Measurements from ENCODE around the gene ABO.
"Not testable (repeated sequence)": the region's sequence is repeated elsewhere in the genome, so short reads cannot be mapped to it uniquely, and the experiment has no call there.

ABO gene

DNA sequence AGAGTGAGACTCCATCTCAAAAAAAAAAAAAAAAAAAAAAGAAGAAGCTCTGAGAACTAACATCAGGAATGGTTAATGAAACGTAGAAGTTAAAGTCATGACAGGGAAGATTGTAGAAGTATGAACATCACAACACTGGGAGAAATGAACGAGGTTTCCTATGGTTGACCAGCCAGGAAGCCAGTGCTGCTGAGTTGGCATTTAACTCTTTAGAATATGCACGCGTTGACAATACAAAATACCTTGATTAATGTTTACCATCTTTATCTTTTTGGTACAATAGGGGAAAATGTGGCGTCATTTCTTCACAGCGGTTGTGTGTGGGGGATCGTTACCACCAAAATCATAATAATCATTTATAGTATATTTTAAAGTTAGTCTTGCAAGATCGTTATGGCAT lies 32.0 kb downstream of the ABO start:
- DNase-seq (ENCODE audit: low spot score) = no peak

DNA sequence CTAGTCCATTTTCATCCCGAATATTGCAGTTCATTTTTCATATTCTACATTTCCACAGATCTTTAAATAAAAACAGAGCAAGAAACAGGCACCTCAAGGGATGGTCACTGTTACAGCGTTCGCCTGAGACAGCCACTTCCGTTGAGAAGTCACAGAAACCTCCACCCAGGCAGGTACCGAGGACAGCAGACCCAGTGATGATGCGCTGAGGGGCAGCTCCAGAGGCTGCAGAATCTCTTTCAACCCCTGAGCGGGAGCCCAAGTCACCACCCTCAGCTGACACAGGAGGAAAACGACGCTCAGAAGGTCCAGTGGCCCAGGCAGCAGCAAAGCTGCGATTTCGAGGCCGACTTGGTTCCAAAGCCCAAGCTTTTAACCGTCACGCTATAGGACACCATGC lies 32.8 kb downstream of the ABO start:
- DNase-seq (ENCODE audit: low spot score) = no peak

DNA sequence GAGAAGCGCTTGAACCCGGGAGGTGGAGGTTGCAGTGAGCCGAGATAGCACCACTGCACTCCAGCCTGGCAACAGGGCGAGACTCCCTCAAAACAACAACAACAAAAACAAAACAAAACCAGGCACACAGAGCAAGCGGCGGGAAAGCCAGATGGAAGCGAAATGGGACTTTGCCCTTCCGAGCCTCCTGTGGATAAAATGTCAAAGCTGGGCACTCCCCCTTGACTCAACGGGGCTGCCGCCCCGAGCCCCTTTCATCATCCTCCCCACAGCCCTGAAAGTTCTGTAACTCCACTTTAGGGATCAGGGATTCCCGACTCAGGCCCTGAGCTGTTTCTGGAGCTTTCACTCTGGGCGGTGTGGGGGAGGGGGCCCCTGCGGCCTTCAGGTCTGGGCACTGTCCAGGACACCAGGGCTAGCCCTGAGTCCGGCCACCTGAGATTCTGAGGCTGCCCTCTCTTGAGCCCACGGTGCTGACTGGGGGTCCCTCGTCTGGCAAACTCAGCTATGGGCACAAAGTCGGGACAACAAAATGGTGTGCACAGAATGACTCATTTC lies 35.4 kb downstream of the ABO start:
- DNase-seq (ENCODE audit: low spot score) = no peak

DNA sequence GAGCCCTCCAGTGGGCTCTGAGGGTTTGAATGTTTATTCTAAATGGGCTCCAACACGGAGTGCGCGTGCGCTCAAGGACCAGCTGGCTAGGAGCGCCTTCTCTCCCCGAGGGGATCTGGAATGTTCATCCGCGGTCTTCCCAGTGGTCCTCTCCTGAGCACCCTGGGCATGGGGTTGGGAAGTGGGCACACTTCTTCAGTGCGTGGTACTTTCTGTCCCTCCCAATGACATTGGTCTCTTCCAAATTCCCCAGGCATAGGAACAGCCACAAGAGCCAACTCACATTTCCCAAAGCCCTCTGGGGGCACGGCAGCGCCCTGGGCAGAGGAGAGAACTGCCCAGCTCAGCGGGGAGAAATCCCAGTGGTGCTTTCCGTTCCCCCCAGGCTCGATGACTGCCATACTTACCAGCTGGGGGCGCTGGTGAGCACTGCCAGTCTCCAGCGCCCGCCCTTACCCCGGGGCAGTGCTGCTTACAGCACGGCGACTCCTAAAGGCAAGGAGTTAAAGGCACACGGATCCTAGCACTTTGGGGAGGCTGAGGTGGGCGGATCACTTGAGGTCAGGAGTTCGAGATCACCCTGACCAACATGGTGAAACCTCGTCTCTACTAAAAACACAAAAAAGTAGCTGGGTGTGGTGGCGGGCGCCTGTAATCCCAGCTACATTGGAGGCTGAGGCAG lies 36.0 kb downstream of the ABO start:
- peak; percentile 74 for DNase-seq (ENCODE audit: low spot score)

DNA sequence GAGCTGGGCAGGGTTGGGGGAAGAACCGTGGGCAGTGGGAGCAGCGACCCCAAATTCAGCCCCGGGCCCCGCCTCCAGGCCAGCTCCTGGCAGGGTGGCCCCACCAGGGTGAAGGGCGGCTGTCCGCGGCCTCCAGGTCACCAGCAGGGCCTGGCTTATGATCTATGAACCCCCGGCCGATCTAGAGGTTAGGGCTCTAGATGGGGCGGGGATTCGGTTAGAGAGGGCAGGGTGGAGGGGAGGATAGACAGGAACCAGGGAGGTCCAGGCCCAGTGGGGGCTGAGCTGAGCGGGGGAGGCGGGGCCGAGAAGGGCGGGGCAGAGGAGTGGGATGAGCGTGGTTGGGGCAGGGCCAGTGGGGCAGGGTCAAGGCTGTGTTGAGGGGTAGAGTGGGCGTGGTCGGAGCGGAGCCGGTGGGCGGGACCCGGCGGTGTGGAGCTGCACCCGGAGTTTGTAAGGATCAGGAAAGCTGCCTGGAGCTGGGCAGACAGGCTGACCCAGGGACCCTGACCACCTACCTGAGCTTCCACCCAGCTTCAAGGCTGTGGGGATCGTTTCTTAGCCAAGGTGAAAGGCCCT lies 36.6 kb downstream of the ABO start:
- no peak for DNase-seq (ENCODE audit: low spot score)

DNA sequence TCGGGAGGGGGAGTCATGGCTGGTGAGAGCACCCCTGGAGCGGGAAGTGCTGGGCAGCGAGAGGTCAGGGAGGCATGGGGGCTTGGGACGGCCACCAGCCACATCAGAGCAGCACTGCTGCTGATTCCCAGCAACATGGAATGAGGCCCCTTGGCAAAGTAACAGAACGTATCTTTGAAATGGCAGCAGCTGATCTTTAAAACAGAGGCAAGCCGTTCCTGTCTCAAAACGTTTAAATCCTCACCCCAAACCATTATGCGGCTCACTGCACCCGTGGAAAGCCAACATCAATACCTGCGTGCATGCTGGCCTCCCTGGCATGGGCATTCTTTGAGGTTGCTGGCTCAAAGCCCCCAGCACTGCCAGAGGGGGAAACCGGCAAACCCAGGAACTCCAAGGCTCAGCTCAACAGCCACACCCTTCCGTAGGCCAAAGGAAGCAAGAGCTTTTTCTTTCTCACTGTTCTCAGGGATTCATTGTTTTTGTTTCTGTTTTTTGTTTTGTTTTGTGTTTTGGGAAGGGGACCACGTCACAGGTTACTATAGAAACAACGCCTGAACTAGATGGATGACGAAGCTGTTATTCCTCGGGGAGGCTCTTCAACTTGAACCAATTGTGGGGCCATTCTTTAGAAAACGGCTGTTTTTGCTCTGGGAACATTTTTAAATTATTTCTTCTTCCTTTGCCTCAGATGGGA lies 37.8 kb downstream of the ABO start:
- DNase-seq (ENCODE audit: low spot score) = no peak

DNA sequence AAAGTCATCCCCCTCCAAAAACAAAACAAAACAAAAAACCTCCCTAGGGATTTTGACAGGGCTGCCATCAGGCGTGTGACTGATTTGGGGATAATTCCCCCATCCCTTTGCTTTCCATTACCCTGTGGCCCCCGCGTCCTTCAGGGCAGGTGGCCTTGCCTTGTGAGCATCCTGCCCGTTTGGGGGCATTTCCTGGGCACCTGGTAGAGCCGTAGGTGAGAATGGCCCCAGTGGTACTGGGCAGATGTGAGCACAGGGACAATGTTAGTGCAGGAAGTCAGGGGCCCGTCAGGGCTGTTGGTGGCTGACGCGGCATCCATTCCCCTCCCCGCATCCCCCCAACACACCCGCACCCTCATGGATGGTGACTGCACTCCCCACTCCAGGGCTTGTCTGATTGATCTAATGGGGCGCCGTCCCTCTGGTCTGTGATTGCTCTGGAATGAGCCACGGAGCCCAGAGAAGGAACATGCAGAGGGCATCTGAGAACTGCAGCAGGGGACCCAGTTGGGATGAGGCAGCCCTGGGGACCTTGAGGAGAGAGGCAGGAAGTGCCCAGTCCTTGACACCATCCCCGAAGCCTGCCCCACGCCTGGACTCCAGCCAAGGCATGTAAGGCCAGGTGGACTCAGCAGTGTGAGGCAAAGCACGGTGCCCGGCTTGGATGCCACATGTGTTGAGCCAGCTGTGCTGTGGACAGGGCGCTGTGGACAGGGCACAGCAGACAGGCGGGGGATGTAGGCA lies 38.5 kb downstream of the ABO start:
- not testable (repeated sequence) for DNase-seq (ENCODE audit: low spot score)

DNA sequence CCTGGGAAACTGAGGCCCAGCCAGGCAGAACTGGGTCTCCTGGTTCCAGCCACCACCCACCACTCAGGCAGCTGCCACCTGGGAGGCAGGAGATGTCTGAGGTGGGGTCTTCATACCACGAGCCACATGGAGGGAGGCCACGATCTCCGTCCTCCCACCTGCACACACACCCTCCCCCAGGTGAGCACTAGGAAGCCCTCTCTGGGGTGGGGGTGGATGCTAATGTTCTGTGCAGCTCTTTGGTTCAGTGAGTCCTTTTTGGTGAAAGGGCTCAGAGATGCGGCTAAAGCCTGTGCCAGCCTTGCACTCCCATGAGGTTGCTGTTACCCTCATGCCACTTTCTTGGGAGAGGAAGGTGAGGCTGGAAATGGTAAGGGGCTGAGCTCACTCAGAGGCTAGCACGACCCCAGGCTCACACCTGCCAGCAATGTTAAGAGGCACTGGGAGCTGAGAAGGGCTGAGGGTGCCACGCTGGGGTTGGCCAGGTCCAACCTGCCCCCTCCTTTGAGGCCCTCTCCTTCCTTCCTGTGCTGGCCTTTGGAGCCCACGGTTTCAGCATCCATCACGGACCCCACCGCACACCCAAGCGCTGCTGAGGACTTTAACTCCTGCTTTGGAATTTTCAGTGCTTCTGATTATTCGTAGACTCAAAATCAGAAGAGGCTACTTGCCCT lies 39.3 kb downstream of the ABO start:
- no peak for DNase-seq (ENCODE audit: low spot score)

DNA sequence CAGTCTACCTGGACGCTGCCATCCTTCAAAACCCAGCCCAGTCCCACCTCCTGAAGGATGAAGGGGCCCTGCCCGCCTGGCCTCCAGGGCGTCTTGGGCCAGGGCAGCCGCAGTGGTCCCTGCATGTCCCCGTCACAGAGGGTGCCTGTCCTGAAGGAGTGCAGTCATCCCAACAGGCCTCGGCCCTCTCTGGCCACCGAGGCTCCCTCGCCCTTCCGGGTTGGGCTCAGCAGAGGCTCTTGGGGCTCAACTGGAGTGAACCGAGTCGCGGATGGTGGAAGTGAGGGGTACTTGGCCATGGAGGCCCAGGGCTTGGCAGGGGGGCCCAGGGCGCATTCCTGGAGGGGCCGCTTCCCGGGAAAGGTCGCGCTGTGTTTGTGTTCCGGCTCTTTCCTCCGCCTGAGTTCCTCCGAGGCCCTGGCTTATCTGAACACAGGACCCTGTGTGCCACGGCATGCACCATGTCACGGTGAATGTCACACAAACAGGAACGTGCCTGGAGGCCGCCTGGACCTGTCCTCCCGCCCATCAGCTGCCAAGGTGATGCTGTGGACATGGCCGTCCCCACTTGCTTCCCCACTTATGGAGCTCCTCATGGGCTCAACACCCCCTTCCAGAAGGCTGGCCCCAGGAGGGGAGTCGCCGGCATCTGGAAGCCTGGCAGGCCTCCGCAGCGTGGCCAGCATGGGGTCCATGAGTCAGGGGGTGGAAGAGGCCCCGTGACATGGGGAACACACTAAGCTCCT lies 40.3 kb downstream of the ABO start:
- DNase-seq (ENCODE audit: low spot score) = no peak

DNA sequence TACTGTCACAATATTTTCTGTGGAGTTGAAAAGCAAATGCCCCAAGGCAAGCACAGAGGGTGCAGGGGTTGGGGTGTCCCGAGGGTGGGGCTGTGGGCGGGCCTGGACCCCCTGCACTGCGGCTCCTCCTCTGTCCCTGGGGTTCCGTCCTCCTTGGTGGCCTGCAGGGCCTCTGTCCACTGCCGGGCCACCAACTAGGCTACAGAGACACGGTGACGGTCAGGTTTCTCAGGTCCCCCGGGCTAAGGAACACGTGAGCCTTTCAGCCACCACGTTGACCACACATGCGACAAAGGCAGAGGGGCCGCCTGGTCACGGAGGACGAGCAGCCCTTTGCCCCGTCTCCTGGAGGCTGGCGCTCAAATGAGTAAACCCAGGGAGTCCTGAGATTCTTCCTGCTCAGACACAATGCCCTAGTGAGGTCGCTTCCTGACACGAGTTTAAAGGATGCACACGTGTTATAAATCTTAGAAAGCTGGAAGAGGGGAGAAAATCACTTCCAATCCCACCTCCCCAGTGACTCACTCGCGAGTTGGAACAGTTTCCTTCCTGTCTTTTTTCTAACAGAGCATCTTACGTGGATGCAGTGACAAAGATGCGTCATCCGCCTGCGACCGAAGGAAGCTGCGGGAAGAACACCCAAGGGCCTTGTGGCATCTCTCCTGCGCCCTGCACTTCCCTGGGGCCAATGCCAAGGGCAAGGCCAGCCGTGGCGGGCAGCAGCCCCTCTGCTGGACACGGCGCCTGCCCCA lies 41.1 kb downstream of the ABO start:
- DNase-seq (ENCODE audit: low spot score) = no peak

DNA sequence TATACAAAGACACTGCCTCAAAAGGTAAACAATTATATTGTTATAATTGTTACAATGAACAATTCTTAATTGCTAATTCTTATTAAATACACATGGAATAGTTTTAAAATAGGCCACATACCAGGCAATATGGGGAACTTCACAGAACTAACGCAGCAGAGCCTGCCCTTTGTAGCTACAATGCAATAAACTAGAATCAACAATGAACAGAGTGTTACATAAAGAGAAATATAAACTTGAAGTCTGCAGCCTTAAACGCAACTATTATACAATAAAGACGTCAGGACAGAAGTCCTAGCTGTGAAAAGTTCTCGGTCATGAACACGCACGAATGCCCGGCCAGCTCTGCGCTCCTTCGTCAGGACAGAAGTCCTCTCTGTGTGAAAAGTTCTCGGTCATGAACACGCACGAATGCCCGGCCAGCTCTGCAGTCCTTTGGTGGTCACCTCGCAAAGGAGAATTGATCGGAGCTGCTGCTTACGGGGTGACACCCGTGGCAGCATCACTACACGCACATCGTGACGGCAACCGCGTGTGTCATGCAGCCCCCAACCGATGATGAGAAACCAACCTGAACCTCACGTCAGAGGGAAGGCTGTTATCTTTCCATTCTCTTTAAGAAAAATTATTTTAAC lies 43.0 kb downstream of the ABO start:
- not testable (repeated sequence) for DNase-seq (ENCODE audit: low spot score)

DNA sequence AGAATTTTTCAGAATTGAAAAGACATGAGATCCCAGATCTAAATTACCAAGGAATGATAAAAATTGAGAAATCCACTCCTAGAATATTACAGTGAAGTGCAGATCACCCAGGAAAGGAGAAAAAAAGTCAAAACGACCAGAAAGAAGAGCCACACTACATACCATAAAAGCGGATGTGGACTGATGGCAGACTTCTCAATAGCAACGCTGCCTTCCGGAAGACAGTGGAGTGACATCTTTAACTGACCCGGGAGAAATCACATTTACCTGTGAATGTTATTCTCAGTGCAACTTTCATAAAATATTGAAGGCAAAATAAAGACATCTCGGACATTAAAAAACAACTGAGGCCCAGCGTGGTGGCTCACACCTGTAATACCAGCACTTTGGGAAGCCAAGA lies 44.5 kb downstream of the ABO start:
- DNase-seq (ENCODE audit: low spot score) = not testable (repeated sequence)

DNA sequence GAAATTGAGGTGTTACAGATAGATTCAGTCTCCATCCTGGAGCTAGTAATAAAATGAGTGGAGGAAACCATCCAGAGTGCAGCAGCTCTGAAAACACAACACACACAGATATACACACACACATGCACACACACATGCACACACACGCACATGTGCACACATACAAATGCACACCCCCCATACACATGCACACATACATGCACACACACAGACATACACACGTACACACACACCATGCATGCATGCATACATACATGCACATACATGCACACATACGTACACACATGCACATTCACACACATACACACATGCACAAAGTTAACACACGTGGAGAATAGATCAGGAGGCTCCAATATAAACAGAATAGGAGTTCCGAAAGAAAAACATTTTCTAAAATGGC lies 44.9 kb downstream of the ABO start:
- DNase-seq (ENCODE audit: low spot score) = no peak

DNA sequence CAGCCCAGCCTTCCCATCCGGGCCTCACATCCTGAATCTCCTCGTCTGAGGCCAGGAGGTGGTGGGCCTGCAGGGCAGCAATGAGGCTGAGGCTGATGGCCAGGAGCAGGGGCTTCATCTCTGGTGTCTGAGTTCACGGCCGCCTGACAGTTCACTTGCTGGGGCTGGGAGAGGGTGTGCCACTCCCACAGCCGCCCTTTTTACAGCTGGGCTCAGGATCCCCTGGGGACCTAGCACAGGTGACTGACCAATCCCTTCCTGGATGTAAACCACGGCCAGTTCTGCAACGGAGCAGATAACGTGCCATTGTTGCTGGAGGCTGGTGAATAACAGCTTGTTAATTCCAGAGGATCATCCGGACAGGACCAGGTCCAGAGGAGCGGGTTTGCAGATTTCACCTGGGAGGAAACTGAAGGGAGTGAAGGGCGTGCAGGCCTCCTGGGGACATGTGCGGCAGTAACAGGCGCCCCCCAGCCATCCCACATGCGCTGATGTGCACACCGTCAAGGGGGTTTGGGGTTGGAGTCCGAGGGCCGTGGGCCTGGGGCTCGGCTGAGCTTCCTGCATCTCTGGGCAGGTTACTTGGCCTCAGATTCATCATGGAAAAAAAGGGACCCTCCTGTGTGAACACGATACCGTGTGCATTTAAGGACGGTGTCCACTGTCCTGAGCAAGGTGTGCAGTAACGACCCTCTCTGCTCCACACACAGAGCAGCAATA lies 46.4 kb downstream of the ABO start:
- not testable (repeated sequence) for DNase-seq (ENCODE audit: low spot score)

DNA sequence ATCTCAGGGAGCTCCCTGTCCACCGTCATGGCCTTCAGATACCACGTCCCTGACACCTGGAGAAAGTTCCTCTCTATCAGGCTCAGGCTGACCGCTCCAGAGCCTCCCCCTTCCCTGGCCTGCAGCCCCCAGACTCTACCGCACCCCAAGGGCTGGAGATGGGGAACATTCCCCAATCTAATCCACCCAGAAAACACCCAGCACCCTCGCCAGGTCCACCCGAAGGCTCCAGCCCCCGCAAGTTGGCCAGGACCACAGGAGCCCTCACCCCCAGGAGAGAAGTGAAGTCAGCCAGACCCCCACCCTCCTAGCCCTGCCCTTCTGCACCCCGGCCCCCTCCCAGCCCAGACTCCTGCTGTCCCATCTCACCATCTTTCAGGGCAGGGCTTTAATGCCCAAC lies 47.0 kb downstream of the ABO start:
- not testable (repeated sequence) for DNase-seq (ENCODE audit: low spot score)

DNA sequence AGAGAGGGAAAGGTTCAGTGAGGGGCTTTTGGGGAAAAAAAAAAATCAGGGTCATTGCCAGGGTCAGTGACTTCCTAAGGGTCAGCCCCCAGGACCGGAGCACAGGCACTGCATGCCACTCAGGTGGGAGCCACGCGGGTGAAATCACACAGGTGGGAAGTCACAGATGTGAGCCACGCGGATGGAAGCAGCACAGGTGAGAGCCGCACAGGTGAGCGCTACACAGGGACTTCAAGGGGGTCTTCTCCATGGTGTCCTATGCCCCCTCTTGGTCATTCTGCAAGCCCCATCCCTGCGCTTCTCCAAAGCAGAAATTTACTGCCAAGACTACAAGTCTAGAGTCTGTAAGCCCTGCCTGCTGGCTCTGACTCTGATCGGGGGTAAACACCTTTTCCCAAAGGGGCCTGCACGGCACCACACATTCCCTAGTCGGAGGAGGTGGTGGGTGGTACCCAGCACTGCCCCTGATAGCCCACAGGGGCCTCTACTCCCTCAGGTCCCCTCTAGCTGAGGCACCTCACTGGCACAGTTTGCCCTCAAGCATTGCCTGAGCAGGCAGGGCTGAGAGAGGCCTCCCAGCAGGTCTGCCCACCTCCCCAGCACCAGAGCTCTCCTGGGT lies 47.6 kb downstream of the ABO start:
- no peak for DNase-seq (ENCODE audit: low spot score)

DNA sequence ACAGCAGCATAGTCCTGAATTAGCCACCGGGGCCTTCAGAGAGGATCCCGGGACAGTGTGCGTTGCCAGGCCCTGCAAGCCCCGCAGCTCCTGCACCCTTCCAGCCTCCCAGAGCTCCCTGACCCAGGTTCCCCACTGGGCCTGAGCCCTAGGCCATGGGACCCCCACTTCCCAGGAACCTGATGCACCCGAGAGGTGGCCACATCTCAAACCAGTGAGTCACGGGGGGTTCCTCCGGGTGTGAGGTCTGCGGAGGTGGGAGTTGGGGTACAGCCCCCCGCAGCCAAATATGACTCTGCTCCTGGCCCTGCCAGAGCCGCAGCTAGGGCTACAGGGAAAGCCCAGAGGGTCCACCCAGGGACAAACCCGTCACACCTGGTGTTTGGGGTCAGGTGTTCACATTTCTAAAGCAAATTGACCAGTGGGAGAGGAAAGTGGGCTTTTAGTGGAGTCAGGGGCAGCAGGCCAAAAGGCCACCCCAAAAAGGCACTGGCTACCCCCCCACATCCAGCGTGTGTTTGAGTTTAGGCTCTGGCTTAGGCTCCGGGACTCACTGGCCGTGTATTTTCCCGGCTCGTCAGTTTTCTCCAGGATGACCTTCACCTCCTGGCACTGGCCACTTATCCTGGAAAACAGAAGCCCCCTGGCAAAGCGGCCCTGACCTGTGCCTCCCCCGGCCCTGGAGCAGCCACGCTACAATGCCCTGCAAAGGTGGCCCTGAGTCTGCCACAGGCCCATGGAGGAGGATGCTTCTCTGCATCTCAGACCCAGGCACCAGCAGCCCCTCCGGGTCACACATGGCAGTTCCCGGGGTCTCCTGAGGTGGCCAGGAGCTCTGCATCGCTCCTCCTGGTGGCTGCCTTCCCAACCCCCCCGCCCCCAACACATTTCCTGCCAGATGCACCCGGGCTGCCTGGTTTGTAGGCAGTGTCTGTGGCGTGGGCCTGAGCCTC lies 48.5 kb downstream of the ABO start:
- DNase-seq (ENCODE audit: low spot score) = no peak
